ENCODE data around the gene ZFAND3.

DNA sequence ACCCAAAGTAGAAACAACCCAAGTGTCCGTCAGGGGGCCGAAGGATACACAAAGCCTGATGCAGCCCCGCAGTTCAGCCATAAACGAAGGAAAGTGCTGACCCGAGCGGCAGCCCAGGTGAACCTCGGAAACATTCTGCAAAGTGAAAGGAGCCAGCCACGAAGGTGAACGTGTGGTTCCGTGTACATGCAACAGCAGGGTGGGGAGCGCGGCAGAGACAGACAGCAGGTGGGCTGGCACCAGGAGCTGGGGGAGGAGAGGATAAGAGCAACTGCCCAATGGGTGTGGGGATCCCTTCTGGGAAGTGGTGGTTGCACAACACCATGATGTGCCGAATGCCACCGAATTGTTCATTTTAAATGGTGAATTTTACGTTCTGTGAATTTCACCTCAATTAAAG, 341.8 kb downstream of the ZFAND3 start:
- TF ChIP-seq, protein P1, sequence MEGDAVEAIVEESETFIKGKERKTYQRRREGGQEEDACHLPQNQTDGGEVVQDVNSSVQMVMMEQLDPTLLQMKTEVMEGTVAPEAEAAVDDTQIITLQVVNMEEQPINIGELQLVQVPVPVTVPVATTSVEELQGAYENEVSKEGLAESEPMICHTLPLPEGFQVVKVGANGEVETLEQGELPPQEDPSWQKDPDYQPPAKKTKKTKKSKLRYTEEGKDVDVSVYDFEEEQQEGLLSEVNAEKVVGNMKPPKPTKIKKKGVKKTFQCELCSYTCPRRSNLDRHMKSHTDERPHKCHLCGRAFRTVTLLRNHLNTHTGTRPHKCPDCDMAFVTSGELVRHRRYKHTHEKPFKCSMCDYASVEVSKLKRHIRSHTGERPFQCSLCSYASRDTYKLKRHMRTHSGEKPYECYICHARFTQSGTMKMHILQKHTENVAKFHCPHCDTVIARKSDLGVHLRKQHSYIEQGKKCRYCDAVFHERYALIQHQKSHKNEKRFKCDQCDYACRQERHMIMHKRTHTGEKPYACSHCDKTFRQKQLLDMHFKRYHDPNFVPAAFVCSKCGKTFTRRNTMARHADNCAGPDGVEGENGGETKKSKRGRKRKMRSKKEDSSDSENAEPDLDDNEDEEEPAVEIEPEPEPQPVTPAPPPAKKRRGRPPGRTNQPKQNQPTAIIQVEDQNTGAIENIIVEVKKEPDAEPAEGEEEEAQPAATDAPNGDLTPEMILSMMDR (optimal IDR thresholded peaks at IDR 0.05 in 1 of 3, IDR thresholded peaks at IDR 0.05 in 1 of 3, conservative IDR thresholded peaks at IDR 0.05 in 1 of 3; ENCODE audit: extremely low read depth in 1 of 3, insufficient read depth in 2 of 3, low read length in 3 of 3), result no peak
- no peak for TF ChIP-seq EZH2 (IDR thresholded peaks at IDR 0.05; ENCODE audit: low read length)

Data from keratinocyte (primary cell).